ENCODE measurements around the gene CCDC51. TPM values are rescaled to one million over a fixed set of nuclear protein-coding genes. Genes with fewer than 3 reads are reported as not detected.
"Not testable (repeated sequence)": the region's sequence is repeated elsewhere in the genome, so short reads cannot be mapped to it uniquely, and the experiment has no call there.

The CCDC51 gene
- total RNA-seq, 2 experiments from 2014 or later, result 28.3 to 30.7 TPM

DNA sequence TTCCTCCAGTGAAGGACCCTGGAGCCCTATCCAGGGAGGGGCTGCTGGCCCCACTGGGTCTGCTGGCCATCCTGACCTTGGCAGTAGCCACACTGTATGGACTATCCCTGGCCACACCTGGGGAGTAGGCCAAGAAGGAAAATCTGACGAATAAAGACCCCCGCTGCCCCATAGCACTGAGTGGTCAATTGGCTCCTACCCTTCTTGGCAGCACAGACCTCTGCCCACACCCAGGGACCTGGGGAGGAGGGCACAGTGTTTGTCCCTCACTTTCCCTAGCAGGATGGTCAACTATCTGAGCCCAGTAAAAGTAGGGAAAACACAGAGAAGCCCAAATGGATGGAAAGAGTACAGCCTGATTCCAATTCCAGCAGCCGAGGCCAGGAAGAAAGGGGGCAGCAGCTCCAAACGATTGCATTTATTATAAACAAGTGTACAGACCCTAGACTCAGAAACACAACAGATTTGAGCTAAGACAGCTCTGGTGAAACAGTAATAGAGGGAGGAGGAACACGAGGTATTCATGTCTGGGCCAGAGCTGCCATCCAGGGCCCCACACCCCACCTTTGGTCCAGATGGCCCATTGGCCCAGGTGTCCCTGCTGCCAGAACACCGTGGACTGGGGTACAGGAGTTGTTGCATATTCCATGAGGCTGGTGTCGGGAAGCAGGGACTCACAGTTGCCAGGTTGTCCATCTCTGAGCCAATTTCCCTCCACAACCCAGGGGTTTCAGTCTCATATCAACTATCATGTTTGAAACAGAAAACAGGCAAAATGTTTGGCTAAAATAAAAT lies 27.8 kb upstream of the CCDC51 start:
- POLR2A ChIA-PET, result interaction anchor here (1.0 to 1.3 kb wide), 4 partner anchors 10 to 199 kb away, joined by 3 to 4 read pairs (median 4); no protein-coding TSS in a partner anchor
- CTCF ChIA-PET, result interaction anchor here (0.6 to 3.1 kb wide), 3 partner anchors 12 to 92 kb away, joined by 4 to 11 read pairs (median 4); partner anchors contain the start of genes CCDC51 and TMA7

DNA sequence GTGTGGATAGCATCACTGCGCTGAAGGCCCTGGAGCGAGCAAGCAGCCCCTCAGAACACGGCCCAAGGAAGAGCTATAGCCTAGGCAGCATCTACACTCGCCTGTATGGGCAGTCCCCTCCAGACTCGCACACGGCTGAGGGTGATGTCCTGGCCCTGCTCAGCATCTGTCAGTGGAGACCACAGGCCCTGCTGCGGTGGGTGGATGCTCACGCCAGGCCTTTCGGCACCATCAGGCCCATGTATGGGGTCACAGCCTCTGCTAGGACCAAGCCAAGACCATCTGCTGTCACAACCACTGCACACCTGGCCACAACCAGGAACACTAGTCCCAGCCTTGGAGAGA lies 27.2 kb upstream of the CCDC51 start:
- ChIA-PET POLR2A (interaction anchor here (0.7 to 1.7 kb wide), 8 partner anchors 9 to 199 kb away, joined by 3 to 9 read pairs (median 4); partner anchors contain the start of genes ATRIP and PFKFB4), CTCF (interaction anchor here (0.6 to 3.1 kb wide), 4 partner anchors 27 to 93 kb away, joined by 4 to 14 read pairs (median 8); partner anchors contain the start of genes CCDC51 and TMA7)

DNA sequence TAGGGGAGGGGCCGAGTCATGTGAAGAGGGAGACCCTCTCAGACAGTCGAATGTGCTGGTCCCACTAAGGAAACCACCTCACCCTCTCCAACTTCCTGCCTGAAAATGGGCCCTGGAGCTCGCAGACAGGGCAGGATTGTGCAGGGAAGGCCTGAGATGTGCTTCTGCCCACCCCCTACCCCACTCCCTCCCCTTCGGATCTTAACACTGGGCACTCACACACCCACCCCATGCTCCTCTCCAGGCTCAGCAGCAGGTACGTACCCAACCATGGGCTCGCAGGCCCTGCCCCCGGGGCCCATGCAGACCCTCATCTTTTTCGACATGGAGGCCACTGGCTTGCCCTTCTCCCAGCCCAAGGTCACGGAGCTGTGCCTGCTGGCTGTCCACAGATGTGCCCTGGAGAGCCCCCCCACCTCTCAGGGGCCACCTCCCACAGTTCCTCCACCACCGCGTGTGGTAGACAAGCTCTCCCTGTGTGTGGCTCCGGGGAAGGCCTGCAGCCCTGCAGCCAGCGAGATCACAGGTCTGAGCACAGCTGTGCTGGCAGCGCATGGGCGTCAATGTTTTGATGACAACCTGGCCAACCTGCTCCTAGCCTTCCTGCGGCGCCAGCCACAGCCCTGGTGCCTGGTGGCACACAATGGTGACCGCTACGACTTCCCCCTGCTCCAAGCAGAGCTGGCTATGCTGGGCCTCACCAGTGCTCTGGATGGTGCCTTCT lies 26.6 kb upstream of the CCDC51 start:
- POLR2A ChIA-PET, result interaction anchor here (0.6 to 1.7 kb wide), 10 partner anchors 8 to 198 kb away, joined by 3 to 9 read pairs (median 4); partner anchors contain the start of genes ATRIP, CCDC51 and PFKFB4
- CTCF ChIA-PET, result interaction anchor here (0.9 to 3.1 kb wide), 6 partner anchors 27 to 91 kb away, joined by 3 to 14 read pairs (median 4); partner anchors contain the start of genes CCDC51, PFKFB4 and TMA7

DNA sequence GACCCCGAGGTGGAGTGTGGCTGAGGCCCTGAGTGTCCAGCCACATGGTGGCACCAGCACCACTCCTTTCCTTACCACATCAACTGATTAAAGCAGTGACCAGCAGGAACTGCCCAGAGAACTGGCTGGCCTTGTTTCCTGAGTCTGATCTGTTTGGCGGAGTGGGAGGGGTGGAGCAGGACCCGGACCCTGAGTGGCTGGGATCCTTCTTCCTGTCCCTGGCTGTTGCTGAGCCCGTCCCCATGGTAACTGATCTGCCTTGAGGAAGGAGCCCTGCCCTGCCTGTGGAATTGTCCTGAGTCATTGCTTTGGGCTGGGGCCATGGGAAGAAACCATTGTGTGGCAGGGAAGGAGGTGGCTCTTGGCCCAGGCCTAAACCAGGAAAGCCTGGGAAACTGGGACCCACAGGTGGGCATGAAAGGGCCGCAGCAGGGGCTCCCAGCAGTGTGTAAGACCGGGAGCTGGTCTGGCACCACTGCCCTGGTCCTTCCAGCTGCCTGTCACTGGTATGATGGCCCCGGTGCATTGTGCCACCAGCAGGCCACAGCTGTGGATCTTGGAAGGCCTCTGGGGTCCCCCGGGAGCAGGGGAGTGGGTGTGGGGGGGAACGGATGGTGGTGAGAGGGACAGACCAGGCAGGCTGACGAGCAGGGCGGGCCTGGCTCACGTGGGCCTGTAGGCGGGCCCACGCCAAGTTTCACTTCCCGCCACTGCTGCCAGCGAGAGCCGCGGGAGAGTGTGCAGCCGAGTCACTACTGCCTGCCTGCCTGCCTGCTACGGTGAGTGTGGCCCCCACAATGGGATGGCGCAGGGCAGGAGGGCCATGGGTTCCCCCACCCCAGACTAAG lies 25.8 kb upstream of the CCDC51 start:
- CTCF ChIA-PET, result interaction anchor here (0.9 to 3.1 kb wide), 6 partner anchors 26 to 92 kb away, joined by 3 to 14 read pairs (median 4); partner anchors contain the start of genes CCDC51, PFKFB4 and TMA7

DNA sequence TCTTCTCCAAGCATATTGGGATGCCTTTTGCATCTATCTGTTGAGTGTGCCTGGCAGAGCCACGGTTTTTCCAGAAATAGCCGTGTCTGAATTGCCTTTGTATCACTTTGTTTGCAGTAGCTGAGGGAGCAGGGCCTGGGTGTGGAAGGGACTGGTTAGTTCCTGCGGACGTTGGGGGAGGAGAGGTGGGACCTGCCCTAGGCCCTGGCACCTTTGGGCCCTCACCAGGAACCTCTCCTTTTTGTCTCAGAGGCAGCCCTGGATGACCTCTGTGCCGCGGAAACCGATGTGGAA lies 25.3 kb upstream of the CCDC51 start:
- CTCF ChIA-PET, result interaction anchor here (2.4 to 3.1 kb wide), 2 partner anchors 25 to 29 kb away, joined by 11 to 14 read pairs; partner anchors contain the start of genes CCDC51 and TMA7
- POLR2A ChIA-PET, result no interaction called here

More for the DNA sequence above, 25.8 kb upstream of the CCDC51 start:
- POLR2A ChIA-PET, result interaction anchor here (0.6 to 1.7 kb wide), 5 partner anchors 11 to 92 kb away, joined by 3 to 9 read pairs (median 5); partner anchors contain the start of genes ATRIP, CCDC51 and PFKFB4

DNA sequence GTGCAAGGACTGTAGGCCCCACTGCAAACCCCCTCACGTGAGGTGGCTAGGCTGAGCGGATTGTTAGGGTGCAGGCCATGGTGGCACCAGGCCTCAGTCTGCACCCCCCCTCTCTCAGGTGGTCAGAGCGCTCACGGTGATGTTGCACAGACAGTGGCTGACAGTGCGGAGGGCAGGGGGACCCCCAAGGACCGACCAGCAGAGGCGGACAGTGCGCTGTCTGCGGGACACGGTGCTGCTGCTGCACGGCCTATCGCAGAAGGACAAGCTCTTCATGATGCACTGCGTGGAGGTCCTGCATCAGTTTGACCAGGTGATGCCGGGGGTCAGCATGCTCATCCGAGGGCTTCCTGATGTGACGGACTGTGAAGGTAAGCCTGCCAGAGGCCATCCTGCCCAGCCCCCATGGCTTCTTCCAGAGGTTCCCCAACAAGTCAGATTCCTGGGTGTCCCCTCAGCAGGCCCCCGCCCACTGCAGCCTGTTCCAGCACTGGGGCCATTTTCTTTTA lies 24.8 kb upstream of the CCDC51 start:
- POLR2A ChIA-PET, result interaction anchor here (1.4 kb wide), 1 partner anchor 8 kb away, joined by 3 read pairs; no protein-coding TSS in a partner anchor
- CTCF ChIA-PET, result interaction anchor here (2.4 kb wide), 1 partner anchor 29 kb away, joined by 14 read pairs; no protein-coding TSS in a partner anchor

DNA sequence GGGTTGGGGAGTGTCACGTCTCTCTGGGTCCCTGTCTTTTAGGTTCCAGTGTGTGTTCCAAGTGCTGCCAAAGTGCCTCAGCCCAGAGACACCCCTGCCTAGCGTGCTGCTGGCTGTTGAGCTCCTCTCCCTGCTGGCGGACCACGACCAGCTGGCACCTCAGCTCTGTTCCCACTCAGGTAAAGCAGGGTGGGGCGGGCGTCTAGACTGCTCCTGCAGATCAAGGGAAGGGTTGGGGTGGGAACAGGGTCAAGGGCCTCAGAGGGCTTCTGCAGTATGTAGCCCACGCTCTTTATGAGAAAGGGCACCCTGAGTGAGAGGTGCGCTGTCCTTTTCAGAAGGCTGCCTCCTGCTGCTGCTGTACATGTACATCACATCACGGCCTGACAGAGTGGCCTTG lies 23.8 kb upstream of the CCDC51 start:
- CTCF ChIA-PET, result no interaction called here
- POLR2A ChIA-PET, result interaction anchor here (0.6 to 1.4 kb wide), 4 partner anchors 9 to 89 kb away, joined by 3 to 6 read pairs (median 4); partner anchors contain the start of gene CCDC51

DNA sequence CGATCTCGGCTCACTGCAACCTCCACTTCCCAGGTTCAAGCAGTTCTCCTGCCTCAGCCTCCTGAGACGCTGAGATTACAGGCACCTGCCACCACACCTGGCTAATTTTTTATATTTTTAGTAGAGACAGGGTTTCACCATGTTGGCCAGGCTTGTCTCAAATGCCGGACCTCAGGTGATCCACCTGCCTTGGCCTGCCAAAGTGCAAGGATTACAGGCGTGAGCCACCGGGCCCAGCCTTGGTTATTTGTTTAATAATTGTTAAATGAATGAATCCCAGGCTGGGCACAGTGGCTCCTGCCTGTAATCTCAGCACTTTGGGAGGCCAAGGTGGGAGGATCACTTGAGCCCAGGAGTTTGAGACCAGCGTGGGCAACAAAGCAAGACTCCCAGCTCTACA lies 21.8 kb upstream of the CCDC51 start:
- POLR2A ChIA-PET, result interaction anchor here (0.6 kb wide), 1 partner anchor 12 kb away, joined by 9 read pairs; no protein-coding TSS in a partner anchor
- CTCF ChIA-PET, result not testable (repeated sequence)

DNA sequence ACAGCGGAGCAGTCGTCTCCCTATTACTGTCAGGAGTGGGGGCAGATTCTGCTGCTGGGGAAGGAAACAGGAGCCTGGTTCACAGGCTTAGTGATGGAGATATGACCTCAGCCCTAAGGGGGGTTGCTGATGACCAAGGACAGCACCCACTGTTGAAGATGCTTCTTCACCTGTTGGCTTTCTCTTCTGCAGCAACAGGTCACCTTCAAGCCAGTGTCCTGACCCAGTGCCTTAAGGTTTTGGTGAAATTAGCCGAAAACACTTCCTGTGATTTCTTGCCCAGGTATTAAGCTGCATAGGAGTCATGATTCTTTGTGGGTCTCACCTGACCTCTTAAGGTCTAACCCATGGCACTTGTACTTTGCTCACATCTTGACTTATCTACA lies 20.6 kb upstream of the CCDC51 start:
- POLR2A ChIA-PET, result interaction anchor here (0.6 kb wide), 1 partner anchor 16 kb away, joined by 4 read pairs; no protein-coding TSS in a partner anchor
- CTCF ChIA-PET, result no interaction called here

DNA sequence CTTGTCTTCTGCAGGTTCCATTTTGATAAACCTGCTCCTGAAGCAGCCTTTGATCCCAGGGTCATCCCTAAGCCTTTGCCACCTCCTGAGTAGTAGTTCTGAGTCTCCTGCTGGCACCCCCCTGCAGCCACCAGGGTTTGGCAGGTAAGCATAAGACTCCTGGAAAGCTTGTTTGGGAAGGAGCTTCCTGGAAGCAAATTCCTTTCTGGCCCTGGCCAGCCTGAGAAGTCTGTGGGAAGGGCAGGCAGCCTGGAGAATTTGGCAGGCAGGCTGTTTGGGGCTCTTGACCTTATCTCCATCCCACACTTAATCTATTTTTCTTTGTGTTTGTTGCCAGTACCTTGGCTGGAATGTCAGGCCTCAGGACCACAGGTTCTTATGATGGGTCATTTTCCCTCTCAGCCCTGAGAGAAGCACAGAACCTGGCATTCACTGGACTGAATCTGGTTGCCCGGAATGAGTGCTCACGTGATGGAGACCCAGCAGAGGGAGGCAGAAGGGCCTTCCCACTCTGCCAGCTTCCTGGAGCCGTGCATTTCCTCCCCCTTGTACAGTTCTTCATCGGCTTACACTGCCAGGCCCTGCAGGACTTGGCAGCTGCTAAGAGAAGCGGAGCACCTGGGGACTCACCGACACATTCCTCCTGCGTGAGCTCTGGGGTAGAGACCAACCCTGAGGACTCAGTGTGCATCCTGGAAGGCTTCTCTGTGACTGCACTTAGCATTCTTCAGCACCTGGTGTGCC lies 20.0 kb upstream of the CCDC51 start:
- ChIA-PET CTCF (no interaction called here), POLR2A (interaction anchor here (0.6 kb wide), 1 partner anchor 15 kb away, joined by 4 read pairs; no protein-coding TSS in a partner anchor)

DNA sequence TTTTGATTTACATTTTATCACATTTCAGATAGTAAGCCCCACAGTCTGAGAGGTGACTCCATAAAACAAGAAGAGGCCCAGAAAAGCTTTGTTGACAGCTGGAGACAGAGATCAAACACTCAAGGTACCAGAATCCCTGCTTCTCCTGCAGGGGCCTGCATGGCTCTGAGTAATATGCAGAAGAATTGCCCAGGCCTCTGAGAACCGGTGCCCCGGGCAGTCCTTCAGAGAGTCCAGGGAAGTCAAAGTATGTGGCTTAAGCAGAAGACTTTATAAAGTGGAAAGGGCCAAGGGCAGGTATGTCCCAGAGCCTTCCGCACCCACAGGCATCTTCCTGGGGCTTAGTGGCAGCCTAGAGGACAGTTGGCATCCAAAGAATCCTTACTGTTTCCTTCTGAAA lies 19.4 kb upstream of the CCDC51 start:
- ChIA-PET POLR2A (no interaction called here), CTCF (no interaction called here)

DNA sequence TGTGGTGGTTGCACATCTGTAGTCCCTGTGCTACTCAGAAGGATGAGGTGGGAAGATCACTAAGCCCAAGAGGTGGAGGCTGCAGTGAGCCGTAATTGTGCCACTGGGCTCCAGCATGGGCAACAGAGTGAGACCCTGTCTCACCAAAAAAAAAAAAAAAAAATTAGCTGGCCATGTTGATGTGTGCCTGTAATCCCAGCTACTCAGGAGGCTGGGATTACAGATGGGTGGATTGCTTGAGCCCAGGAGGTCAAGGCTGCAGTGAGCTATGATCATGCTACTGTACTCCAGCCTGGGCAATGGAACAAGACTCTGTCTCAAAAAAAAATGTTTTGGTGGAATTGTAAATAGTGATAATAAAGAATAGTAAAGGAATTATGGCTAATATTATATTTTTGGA lies 16.5 kb upstream of the CCDC51 start:
- CTCF ChIA-PET, result interaction anchor here (0.6 to 3.4 kb wide), 2 partner anchors 20 to 49 kb away, joined by 3 to 16 read pairs; no protein-coding TSS in a partner anchor
- POLR2A ChIA-PET, result interaction anchor here (0.7 kb wide), 1 partner anchor 64 kb away, joined by 4 read pairs; no protein-coding TSS in a partner anchor

DNA sequence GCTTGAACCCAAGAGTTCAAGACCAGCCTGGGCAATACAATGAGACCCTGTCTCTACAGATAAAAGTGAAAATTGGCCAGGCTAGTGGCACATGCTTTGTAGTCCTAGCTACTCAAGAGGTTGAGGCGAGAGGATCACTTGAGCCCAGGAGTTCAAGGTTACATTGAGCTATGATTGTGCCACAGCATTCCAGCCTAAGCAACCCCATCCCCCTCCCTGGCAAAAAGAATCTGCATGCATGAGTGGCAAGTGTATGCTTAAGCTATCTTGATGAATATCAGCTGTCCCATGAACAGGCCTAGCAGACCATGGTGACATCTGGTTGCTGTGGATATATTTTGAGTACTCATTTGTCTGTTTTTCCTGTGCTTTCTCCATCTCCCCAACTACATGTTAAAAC lies 11.4 kb upstream of the CCDC51 start:
- POLR2A ChIA-PET, result interaction anchor here (1.1 kb wide), 1 partner anchor 16 kb away, joined by 4 read pairs; no protein-coding TSS in a partner anchor
- CTCF ChIA-PET, result interaction anchor here (1.2 to 2.6 kb wide), 3 partner anchors 10 to 71 kb away, joined by 3 to 12 read pairs (median 3); no protein-coding TSS in a partner anchor

DNA sequence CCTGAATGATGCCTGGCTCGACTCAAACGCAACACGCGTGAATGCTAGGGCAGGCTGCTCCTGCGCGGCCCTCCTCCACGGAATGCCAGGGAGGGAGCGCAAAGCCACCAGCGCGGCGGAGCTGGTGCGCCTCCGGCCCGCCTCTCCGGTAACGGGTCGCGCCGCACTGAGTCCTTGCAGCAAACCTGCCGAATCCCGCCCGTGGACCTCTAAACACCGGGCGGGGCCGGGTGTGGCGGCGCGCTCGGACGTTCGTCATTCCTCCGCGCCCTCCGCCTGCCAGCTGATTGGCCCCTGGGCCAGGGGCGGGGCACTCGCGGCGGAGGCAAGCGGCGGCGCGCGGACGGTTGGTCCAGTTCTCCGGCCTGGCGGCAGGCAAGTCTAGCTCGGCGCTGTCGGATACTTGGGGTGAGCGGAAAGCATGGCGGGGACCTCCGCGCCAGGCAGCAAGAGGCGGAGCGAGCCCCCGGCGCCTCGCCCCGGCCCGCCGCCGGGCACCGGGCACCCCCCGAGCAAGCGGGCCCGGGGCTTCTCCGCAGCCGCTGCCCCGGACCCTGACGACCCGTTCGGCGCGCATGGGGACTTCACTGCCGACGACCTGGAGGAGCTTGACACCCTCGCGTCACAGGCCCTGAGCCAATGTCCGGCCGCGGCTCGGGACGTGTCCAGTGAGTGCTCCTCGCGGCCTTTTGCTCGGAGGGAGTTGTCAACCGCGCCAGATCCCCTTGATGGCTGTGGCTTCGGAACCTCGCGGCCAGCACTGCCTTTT lies 6.7 kb upstream of the CCDC51 start, which contains the start of gene ATRIP:
TSS of gene ATRIP (plus strand) at position 313 of the 769 bp plus-strand sequence. CDS start at position 422, 109 bp downstream.
- POLR2A ChIA-PET, result interaction anchor here (0.6 to 1.9 kb wide), 7 partner anchors 11 to 178 kb away, joined by 3 to 7 read pairs (median 4); partner anchors contain the start of gene UCN2
- CTCF ChIA-PET, result interaction anchor here (0.9 to 4.3 kb wide), 6 partner anchors 10 to 112 kb away, joined by 3 to 30 read pairs (median 4); no protein-coding TSS in a partner anchor

DNA sequence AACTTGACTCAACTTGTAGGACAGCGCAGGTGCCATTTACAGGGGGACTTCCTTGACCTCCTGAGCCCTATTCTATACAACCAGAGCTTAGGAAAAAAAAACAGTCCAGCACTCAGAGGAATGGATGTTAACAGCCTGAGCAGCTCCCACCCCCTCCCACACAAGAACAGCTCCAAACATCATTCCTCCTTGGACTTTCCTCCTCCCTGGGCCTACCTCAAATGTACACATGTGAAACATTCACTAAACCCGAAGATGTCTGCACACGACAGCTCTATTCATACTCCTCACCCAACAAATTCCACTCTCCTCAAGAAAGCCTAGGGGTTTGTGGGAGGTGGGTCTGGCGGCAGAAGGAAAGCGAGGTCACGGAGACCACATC lies 6.1 kb upstream of the CCDC51 start:
- ChIA-PET POLR2A (interaction anchor here (0.8 to 1.9 kb wide), 7 partner anchors 10 to 178 kb away, joined by 3 to 7 read pairs (median 5); partner anchors contain the start of gene UCN2), CTCF (interaction anchor here (0.9 to 4.3 kb wide), 6 partner anchors 10 to 178 kb away, joined by 3 to 30 read pairs (median 4); no protein-coding TSS in a partner anchor)

DNA sequence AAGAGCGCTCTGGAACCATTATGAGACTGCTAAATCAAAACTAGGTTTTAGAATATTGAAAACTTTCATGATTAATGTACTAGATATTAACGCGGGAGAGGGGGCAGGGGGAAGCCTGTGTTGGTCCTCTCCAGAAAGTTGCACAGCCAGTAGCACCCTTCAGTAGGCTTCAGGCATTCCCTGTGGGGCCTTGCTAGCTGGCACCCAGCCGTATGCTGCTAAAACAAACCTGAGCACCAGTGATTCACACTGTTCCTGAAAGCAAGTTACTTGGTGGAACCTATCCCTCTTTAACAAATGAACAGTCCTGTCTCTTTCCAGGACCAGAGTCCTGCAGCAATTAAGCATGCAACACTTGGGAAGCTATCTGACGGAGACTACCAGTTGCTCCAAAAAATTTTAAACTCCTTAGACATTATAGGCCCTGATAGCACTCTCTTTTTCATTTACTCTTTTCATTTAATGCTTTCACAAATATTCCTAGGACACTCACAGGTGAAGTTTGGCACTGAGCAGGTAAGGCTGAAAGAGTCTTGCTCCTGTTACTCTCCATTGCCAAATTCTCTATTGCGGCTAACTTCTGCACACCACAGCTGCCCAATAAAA lies 5.5 kb upstream of the CCDC51 start:
- ChIA-PET POLR2A (interaction anchor here (0.6 to 1.9 kb wide), 4 partner anchors 8 to 27 kb away, joined by 3 to 7 read pairs (median 4); no protein-coding TSS in a partner anchor), CTCF (interaction anchor here (0.5 to 4.3 kb wide), 9 partner anchors 9 to 177 kb away, joined by 3 to 30 read pairs (median 3); no protein-coding TSS in a partner anchor)

Data from activated CD8-positive, alpha-beta memory T cell treated with anti-CD3 and anti-CD28 coated beads for 36 hours (primary cell).